ENCODE data around the gene BRDT.

GRCh38 chr1:91924146-91924545 lies 25.1 kb upstream of the BRDT start:
- no peak for TF ChIP-seq RAD21 (IDR thresholded peaks at IDR 0.05 in 1 of 2, conservative IDR thresholded peaks at IDR 0.05 in 1 of 2; ENCODE audit: low read depth in 2 of 2, low read length in 2 of 2)
- no peak for TF ChIP-seq PHF8 (conservative IDR thresholded peaks at IDR 0.05; ENCODE audit: low read depth, low read length)
- no peak for TF ChIP-seq POLR2A (IDR thresholded peaks at IDR 0.05; ENCODE audit: control extremely low read depth in 1 of 2, low read depth in 2 of 2, low read length in 2 of 2)
- TF ChIP-seq JUN (IDR thresholded peaks at IDR 0.05; ENCODE audit: low read depth, low read length), result no peak
- TF ChIP-seq EZH2 (IDR thresholded peaks at IDR 0.05; ENCODE audit: low read depth, low read length, severe bottlenecking), result no peak
- no peak for TF ChIP-seq YY1 (IDR thresholded peaks at IDR 0.05; ENCODE audit: low read depth, low read length)
- TF ChIP-seq USF2 (IDR thresholded peaks at IDR 0.05; ENCODE audit: low read length), result no peak
- TF ChIP-seq CTCF (IDR thresholded peaks at IDR 0.05; ENCODE audit: control extremely low read depth in 1 of 3, insufficient read depth in 1 of 3, low read depth in 1 of 3, low read length in 3 of 3), result no peak
- no peak for TF ChIP-seq CHD7 (IDR thresholded peaks at IDR 0.05; ENCODE audit: insufficient replicate concordance, low read length)
- no peak for TF ChIP-seq GABPA (IDR thresholded peaks at IDR 0.05; ENCODE audit: borderline replicate concordance, insufficient read depth, low read length)
- no peak for TF ChIP-seq POU5F1 (IDR thresholded peaks at IDR 0.05; ENCODE audit: low read depth, low read length)
- no peak for TF ChIP-seq HDAC6 (IDR thresholded peaks at IDR 0.05; ENCODE audit: low read depth, low read length)
